ENCODE results near the gene PDE4C.
A peak's percentile ranks its signal among the peaks of the same experiment; 100 is the strongest.
"Not testable (repeated sequence)": the region's sequence is repeated elsewhere in the genome, so short reads cannot be mapped to it uniquely, and the experiment has no call there.

The PDE4C gene

DNA sequence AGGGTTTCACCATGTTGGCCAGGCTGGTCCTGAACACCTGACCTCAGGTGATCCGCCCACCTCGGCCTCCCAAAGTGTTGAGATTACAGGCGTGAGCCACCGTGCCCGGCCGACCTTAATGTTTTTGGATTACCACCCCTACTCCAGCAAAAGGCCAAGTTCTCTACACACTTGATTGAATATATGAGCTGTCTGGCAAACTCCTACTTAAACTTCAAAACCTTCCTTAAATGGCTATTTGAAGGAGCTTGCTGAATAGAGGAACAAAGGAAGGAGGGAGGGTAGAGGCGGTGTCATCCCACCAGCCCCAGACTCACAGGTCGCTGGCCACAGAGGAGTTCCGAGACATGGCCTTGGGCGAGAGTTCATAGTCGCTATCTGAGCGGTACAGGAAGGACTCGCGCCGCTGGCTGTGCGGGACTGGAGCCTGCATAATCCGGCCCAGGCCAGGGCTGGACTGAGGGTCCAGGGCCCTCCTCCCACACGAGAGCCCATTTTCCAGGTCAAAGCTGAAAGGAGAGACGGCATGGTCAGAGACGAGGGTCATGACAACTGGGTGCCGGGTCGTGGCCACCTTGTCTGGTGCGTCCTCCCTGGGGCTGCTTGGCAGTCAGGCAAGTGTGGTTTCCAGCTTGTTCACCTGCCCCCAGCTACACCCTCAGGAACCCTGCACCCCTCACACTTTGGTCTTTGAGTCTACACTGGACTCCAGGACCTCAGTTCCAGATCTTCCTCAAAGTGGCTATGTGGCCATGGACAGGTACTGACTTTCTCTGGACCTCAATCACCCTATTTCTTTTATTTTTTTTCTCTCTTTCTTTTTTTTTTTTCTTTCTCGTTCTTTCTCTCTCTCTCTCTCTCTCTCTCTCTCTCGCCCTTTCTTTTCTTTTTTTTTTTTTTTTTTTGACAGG is 4.2 kb downstream of the PDE4C start:
- FAIRE-seq: no peak

DNA sequence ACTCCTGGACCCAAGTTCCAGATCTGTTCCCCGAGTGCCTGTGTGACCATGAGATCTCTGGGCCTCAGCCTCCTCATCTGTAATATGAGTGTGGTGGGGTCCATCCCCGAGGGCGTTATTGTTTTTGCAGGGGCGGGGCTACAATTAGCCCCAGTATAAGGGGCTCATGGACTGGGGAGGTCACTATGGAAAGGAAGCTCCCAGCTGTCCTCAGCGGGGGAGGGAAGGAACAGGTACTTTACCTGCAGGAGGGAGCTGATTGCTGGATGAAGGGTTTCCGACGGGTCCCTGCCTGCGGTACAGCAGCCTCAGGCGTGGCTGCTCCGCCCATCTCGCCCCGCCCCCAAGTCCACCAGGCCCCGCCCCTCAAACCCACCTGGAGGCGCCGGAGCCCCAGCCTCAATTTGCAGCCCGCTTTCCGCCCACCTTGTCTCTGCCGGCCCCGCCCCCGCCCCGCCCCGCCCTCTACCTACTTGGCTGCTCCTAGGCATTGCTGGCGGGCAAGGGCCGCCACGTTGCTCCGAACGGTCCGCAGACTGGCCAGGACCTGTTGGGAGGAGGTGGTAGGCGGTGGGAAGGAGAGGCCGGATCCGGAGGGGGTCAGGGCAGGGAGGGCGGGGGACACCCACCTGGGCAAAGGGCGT is 5.5 kb downstream of the PDE4C start:
- FAIRE-seq: no peak

DNA sequence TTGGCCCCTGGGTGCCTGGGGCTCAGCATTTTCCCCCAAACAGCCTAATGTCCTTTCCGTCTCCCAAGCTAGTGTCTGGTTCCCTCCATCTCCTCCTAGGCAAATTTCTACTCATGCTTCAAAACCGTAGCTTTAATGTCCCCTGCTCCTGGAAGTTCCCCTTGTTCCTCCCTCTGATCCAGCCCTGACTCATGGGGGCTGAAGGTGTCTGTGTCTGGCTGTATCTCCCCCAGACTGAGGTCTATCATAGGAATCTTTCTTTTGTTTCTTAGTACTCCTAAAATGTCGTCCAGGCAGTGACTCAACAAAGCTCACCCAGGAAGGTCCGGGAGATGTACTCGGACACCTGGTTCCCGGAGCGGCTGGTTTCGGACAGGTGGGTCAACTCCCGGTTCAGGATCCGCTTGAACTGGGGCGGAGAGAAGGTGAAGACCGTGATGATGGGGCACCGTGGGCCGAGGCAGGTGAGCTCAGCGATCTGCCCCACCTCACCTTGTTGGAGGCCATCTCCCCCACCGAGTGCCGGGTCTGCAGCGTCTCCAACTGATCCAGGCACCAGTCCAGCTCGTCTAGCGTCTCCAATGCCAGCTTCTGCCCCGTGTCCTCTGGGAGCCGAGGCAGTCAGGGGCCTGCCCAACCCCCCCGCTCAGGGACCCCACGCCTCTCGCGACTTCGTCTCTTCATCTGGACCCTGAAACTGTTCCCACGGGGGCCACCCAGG is 6.2 kb downstream of the PDE4C start:
- FAIRE-seq: no peak

DNA sequence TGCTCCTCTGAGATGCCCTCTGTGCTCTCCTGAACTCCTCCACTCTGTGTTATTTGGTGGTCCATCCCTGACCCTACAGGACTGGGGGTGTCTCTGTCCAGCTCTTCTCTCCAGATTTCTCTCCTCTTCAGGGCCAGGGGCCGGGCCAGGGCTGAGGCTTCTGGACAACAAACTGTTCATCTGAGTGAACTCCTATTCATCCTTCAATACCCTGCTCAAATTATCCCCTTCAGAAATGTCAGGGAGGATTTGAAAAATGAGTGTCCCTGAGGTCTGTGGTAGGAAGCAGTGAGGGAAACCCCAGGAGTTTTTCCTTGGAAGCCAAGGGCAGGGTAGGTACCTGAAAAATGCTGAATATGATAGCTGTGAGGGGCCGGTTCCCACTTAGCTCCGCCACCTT is 7.6 kb downstream of the PDE4C start:
- no peak for FAIRE-seq

GRCh38 chr19:18218159-18218558 is 8.1 kb downstream of the PDE4C start:
- no peak for FAIRE-seq

DNA sequence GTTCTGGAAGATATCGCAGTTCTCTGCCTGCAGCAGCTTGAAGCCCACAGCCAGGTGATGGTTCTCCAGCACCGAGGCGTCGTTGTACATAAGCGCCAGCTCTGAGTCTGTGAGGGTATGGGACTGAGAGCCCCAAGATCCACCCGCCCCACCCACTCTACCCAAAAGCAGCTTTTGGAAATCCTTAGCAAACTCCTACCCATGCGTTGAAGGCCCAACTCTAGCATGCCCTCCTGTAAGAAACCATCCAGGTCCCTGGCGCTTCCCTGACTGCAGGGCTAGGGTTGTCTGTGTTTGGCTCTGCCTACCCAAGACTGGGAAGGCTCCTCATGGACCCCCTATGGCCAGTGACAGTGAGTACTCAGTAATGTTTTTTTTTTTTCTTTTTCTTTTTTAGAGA is 9.4 kb downstream of the PDE4C start:
- no peak for FAIRE-seq

- FAIRE-seq: no peak
Measured at GRCh38 chr19:18214779-18215433, 11.3 kb downstream of the PDE4C start.

DNA sequence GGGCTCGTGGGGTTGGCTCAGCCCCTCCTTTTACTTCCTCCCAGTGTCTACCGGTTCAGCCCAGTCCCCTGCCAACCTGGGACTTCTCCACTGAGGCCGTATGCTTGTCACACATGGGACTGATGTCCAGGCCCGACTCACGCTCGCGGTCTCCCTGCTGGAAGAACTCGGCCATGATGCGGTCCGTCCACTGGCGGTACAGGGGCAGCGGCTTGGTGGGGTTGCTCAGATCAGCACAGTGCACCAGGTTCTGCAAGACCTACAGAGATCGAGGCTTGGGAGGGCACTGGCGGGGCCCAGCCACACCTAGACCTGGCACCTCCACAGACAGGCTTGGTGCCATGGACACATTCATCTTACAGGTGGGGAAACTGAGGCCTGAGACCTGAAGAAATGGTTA is 14.6 kb downstream of the PDE4C start:
- FAIRE-seq: no peak

- FAIRE-seq: not testable (repeated sequence)
Measured at GRCh38 chr19:18209912-18210311, 16.3 kb downstream of the PDE4C start.

- no peak for FAIRE-seq
Measured at GRCh38 chr19:18208098-18208951, 17.9 kb downstream of the PDE4C start.

DNA sequence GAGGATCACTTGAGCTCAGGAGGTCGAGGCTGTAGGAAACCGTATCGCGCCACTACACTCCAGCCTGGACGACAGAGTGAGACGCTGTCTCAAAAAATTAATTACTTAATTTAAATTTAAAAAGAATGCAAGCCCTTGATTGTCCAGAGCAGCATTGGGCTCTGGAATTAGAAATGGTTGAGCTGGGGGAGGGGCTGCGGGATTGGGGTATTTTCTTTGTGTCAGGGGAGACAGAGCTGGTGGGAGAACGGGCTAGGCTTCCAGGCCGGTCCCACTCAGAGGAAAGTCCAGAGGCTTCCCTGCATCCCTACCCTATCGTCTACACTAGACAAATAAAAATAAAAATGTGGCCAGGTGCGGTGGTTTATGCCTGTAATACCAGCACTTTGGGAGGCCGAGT is 20.2 kb downstream of the PDE4C start:
- no peak for FAIRE-seq

DNA sequence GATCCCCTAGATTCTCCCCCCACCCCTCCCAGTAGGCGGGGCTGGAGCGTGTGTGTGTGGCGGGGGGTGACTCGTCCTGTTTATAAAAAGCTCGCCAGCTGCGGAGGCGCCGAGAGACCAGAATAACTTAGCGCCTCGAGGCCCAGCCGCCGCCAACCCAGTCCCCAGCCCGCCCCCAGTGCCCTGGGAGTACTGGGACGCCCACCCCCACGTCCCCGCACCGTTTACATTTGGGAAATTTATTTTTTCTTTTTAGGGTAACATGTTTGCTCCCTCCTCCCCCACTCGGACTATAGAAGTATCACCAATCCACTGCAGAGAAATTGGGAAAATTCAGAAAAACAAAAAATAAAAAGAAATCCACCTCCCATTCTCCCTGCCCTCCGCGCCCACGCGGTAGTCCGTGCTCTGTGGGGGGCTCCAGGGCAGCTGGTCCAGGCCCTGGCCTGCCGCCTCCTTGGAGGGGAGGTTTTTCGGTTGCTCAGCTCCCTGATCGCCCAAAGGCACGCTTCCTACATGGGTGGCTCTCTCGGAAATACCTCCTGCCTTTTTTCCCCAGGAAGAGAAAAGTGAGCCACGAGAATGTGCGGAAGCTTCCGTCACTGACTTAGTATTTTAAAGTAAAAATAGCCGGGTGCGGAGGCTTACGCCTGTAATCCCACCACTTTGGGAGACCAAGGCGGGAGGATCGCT is 20.9 kb downstream of the PDE4C start:
- FAIRE-seq: no peak

DNA sequence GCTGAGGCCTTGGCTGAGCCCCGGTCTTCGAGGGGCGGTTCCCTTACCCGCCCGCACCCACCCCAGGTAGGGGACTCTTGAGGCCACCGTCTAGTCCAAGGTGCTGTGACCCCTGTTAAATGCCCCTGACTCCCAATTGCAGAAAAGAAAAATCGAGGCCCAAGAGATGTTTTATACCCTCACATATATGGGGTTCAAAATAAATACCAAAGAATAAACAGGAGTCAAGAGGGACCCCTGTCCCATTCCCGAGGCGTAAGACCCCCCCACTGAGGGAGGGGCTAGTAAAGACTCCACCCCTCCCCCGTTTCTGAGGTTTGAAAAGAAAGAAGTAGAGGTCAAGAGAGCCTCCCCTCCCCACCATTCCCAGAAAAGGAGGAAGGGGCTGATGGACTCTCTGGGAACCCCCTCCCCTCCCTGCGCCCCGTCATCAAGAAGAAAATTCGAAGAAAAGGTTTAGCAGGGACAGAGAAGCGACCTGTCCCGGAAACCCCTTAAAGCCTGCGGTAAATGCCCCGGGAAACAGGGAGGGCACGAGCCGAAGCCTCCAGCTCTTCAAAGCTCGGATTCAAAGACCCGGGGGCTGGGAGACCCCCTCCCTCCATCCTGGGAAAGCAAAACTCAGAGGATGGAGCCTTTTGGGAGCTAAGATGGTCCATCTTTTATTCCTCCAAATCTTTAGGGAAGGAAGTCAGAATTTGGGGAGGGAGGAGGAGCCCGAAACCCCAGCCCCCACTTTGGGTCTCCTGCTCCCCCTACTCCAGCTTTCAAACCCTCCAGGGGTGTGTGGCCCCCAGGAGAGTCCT is 21.6 kb downstream of the PDE4C start:
- FAIRE-seq: no peak

DNA sequence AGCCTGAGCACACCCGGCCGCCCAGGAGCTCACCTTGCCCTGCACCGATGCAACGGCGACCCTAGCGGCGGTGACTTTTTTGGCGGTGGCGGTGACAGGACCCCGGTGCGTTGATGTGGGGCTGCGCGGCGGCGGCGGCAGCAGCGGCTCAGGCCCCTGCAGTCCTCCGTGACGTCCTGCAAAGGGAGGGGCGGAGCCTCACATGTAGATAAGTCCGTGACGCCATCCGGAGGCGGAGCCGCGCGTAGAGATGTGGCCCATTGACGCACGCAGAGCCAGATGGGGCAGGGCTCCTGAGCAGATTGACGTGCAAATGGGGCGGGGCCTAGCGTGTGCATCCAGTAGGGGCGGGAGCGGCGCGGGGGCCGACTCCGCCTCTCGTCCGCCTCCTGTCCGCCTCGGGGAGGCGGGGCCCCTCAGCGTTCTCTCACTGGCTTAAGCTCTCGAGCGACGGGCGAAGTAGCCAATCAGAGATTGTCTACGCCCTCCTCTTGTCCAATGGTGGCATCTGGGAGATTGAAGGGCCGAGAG is 22.3 kb downstream of the PDE4C start, which contains the start of gene RAB3A:
TSS of gene RAB3A (minus strand) at position 180 of the 531 bp plus-strand sequence. CDS start 1,302 bp downstream, outside the sequence.
- peak; percentile 97 for FAIRE-seq

GRCh38 chr19:18203408-18203862 is 22.8 kb downstream of the PDE4C start:
- FAIRE-seq: no peak

DNA sequence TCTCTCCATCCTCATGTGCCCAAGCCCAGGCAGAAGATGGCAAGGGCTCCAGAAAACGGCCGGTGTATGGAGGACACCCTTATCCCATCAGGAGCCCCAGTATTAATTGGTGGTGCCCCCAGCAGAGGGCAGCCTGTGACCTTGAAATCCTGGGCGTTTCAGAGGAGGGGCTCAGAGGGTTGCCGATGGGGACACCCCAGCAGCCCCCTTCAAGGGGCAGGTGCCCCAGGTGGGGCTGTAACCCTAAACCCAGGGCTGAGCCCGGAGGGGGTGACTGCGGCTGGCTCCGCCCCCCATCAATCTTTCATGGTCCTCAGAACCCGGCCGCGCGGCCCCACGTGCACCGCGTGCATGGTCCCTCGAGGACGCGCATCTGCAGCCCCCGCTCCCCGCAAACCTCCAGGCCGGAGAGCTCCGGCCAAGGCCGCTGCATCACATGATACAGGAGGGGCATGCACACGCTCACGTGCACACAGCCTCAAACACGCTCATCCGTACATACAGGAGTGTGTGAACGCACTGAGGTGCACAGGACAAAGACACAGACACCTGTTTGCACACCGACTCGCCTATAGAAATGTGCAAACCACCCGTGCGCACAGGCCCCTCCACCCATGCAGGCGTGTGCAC is 23.3 kb downstream of the PDE4C start:
- no peak for FAIRE-seq

DNA sequence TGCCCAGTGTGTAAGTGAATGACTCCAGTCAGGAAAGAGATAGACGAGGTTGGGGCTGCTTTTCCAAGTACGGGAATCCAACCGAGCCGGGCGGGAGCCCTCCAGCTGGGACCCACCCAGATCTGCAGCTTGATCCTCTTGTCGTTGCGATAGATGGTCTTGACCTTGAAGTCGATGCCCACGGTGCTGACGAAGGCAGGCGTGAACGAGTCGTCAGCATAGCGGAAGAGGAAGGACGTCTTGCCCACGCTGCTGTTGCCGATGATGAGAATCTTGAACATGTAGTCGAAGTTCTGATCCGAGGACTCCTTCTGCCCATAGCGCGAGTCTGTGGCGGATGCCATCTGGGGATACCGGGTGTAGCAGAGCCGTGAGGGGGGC is 23.9 kb downstream of the PDE4C start:
- no peak for FAIRE-seq

DNA sequence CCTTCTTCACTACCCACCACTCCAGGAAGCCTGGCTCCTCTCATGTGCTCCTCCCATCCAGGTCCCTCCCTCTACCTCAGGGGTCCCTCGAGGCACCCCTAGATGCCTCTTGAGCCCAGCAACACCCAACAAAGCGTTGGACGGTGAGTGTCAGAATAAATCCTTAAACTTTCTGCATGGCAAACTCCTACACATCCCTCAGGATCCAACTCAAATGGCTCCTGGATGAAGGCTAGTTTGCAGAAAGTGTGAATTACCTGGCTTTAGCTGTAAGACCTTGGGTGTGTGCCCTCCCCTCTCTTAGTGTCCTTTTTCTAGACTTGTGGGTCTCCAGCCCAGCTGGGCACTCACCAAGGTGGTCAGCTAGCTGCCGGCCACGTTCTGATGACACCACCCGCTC is 27.9 kb downstream of the PDE4C start:
- FAIRE-seq: no peak

DNA sequence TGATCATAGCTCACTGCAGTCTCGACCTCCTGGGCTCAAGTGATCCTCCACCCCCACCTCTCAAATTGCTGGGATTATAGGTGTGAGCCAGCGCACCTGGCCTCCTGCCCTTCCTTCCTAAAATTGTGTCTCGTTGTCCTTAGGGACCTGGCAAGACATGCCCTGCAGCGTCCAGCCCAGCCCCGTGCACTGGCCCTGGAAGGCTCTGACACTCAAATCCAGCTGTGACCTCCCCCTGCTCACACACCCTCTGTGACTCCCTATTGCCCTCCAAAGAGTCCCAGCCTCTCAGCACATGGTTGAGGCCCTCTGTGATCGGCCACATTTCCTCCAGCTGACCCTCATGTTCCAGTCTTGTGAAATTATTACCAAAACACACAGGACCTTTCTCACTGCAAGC is 28.3 kb downstream of the PDE4C start:
- no peak for FAIRE-seq

DNA sequence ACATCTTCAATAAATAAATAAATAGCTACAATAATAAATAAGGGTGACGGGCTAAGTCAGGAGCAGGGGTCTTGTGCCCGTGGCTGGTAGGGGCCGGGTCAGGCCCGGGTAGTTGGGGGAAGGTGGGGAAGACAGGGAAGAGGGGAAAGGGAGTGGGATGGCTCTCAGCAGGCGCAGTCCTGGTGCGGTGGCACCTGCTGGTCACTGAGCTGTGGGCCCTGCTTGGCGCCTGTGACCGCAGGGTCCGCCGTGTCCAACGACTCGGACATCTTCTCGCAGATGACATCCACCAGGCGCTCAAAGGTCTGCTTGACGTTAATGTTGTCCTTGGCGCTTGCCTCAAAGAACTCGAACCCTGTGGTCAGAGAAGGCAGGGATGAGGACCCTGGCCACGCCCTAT is 28.9 kb downstream of the PDE4C start:
- FAIRE-seq: no peak
